HFFc6 (cell line): ENCODE measurements around the gene ISCA1. TPM values are rescaled to one million over a fixed set of nuclear protein-coding genes. Genes with fewer than 3 reads are reported as not detected.

ENCODE experiments used
- DNase-seq: peaks from one replicate; pipeline ENCODE4 v3.0.0-alpha.2; 2018
- H3K27ac Mint-ChIP-seq: 2 replicates; pipeline ENCODE4 v1.8.0; 2020; ENCODE audit warnings: mild to moderate bottlenecking, mixed read lengths
- H3K27me3 Mint-ChIP-seq: 2 replicates; pipeline ENCODE4 v1.8.0; 2021; ENCODE audit warnings: mild to moderate bottlenecking, moderate library complexity, mixed read lengths; ENCODE audit not compliant: insufficient read depth
- H3K36me3 Mint-ChIP-seq: 2 replicates; pipeline ENCODE4 v1.8.0; 2021; ENCODE audit warnings: low read depth, mixed read lengths
- H3K4me1 Mint-ChIP-seq: 2 replicates; pipeline ENCODE4 v1.8.0; 2020; ENCODE audit warnings: low read depth, mixed read lengths
- H3K4me3 Mint-ChIP-seq: 2 replicates; pipeline ENCODE4 v1.8.0; 2020; ENCODE audit warnings: mild to moderate bottlenecking, moderate library complexity, mixed read lengths
- H3K9me3 Mint-ChIP-seq: 2 replicates; pipeline ENCODE4 v1.8.0; 2020; ENCODE audit warnings: mild to moderate bottlenecking, mixed read lengths
- CTCF ChIP-seq: fragments of 200-600 bp; sonication (generic); IDR thresholded peaks from 2 replicates; pipeline ENCODE4 v1.5.0; 2021; ENCODE audit warnings: antibody characterized with exemption, mild to moderate bottlenecking
- long read RNA-seq: library from polyadenylated mRNA; unstranded; transcript quantifications from one replicate; pipeline ENCODE4 v2.0.0, GENCODE V29; 2019
- total RNA-seq, 6 experiments: library from RNA; stranded (reverse); fragmentation: NEBNext Ultra II Directional; extraction: Animal tissue kit (Norgen Biotek cat#: 25700); gene quantifications; 2 replicates in 1 of 6; 3 replicates in 5 of 6; pipeline ENCODE4 v1.2.3, GENCODE V29; 2021

Gene ISCA1
- total RNA-seq = 10 to 100 TPM; 20.2 to 29.5 (median 25.7) TPM
- long read RNA-seq, transcript ISCA1-203 (4 exons, 1,958 nt) = major isoform, 32 of 36 reads
- long read RNA-seq, partial matches to known transcripts = 0 of 36 reads
- long read RNA-seq, other reads (novel, unspliced or antisense) = 2 of 36 reads

GRCh38 chr9:86282077-86282978 is at the start of gene ISCA1:
Gene ISCA1 (minus strand): TSS chr9:86282538. CDS start chr9:86282458, 80 bp downstream.
- Mint-ChIP-seq H3K9me3 (no peaks in the 10 kb centered on the region), H3K4me1 (peaks cover 34% of the 10 kb centered on the region), H3K27ac (peak within 1 kb of the TSS; percentile 99), H3K27me3 (peaks cover 2% of the 10 kb centered on the region; the same call in 1 of the 2 replicates), H3K36me3 (peaks cover 6% of the 10 kb centered on the region), H3K4me3 (peak within 1 kb of the TSS; percentile 94)
- no peak for TF ChIP-seq CTCF
- DNase-seq = peak; percentile 88

- no peak for DNase-seq
- Mint-ChIP-seq H3K4me3 (no peak overlapping the region), H3K9me3 (no peaks in the 10 kb centered on the region), H3K36me3 (peaks cover 60% of the 10 kb centered on the region), H3K27ac (no peak overlapping the region), H3K4me1 (peaks cover 9% of the 10 kb centered on the region), H3K27me3 (no peaks in the 10 kb centered on the region)
- no peak for TF ChIP-seq CTCF
Measured at GRCh38 chr9:86330186-86330585, 47.8 kb upstream of the ISCA1 start.

- no peaks in the 10 kb centered on the region for H3K27me3 Mint-ChIP-seq
- peaks cover 14% of the 10 kb centered on the region for H3K4me1 Mint-ChIP-seq
- no peak for DNase-seq
- no peak for TF ChIP-seq CTCF
- no peak overlapping the region for H3K4me3 Mint-ChIP-seq
- H3K27ac Mint-ChIP-seq = peak overlapping the region; percentile 8
- no peaks in the 10 kb centered on the region for H3K9me3 Mint-ChIP-seq
- H3K36me3 Mint-ChIP-seq = peaks cover 60% of the 10 kb centered on the region
Measured at GRCh38 chr9:86329649-86330048, 47.3 kb upstream of the ISCA1 start.

GRCh38 chr9:86328156-86328555 is 45.8 kb upstream of the ISCA1 start:
- Mint-ChIP-seq H3K9me3 (no peaks in the 10 kb centered on the region), H3K27me3 (no peaks in the 10 kb centered on the region), H3K27ac (no peak overlapping the region), H3K36me3 (peaks cover 56% of the 10 kb centered on the region), H3K4me3 (no peak overlapping the region), H3K4me1 (peaks cover 29% of the 10 kb centered on the region)
- no peak for TF ChIP-seq CTCF
- no peak for DNase-seq

GRCh38 chr9:86326536-86326935 is 44.2 kb upstream of the ISCA1 start:
- Mint-ChIP-seq H3K27me3 (no peaks in the 10 kb centered on the region), H3K9me3 (no peaks in the 10 kb centered on the region), H3K27ac (no peak overlapping the region), H3K4me3 (no peak overlapping the region), H3K36me3 (peaks cover 52% of the 10 kb centered on the region), H3K4me1 (peaks cover 45% of the 10 kb centered on the region)
- DNase-seq = no peak
- no peak for TF ChIP-seq CTCF
